Activated B cell treated with CpG ODN at 0.5 μM for 24 hours (primary cell): ENCODE measurements around the gene MIS18A. TPM values are rescaled to one million over a fixed set of nuclear protein-coding genes. Genes with fewer than 3 reads are reported as not detected.
"Not testable (repeated sequence)": the region's sequence is repeated elsewhere in the genome, so short reads cannot be mapped to it uniquely, and the experiment has no call there.

Experiments used
- ATAC-seq: fragments of 200-7000 bp; cut with Tn5 transposase; one replicate; pipeline ENCODE4 v1.10.0; 2021; ENCODE audit warnings: low read depth, mild to moderate bottlenecking, moderate library complexity
- CTCF ChIA-PET: fragments of 350-600 bp; sonication (Branson Sonifier 250); formaldehyde crosslinking; loops from one replicate; lab custom pipeline; 2021; ENCODE audit warnings: antibody characterized with exemption; lab: Charles Lee
- POLR2A ChIA-PET: fragments of 350-600 bp; sonication (Branson Sonifier 250); formaldehyde crosslinking; loops from one replicate; lab custom pipeline; 2021; ENCODE audit warnings: antibody characterized with exemption; lab: Charles Lee
- DNase-seq: peaks from one replicate; pipeline ENCODE4 v3.0.0; 2022
- H3K27ac Mint-ChIP-seq: one replicate; pipeline ENCODE4 v1.8.0; 2020; ENCODE audit warnings: mixed read lengths
- H3K27me3 Mint-ChIP-seq: one replicate; pipeline ENCODE4 v1.8.0; 2021; ENCODE audit warnings: mixed read lengths
- H3K36me3 Mint-ChIP-seq: one replicate; pipeline ENCODE4 v1.8.0; 2021; ENCODE audit warnings: low read depth, mixed read lengths
- H3K4me1 Mint-ChIP-seq: one replicate; pipeline ENCODE4 v1.8.0; 2021; ENCODE audit warnings: mixed read lengths
- H3K4me3 Mint-ChIP-seq: one replicate; pipeline ENCODE4 v1.8.0; 2020; ENCODE audit warnings: mild to moderate bottlenecking, mixed read lengths
- H3K9me3 Mint-ChIP-seq: one replicate; pipeline ENCODE4 v1.8.0; 2020; ENCODE audit warnings: mixed read lengths
- CTCF ChIP-seq: fragments of 200-600 bp; IDR thresholded peaks from one replicate; pipeline ENCODE4 v1.8.0; 2022; ENCODE audit warnings: antibody characterized with exemption, mild to moderate bottlenecking
- intact Hi-C: fragments of 100-400 bp; cut with micrococcal nuclease; formaldehyde crosslinking; loops from one replicate; pipeline ENCODE4 v1.15.1; 2024
- total RNA-seq: library from RNA; stranded (reverse); gene quantifications from 2 replicates; pipeline ENCODE4 v1.2.3, GENCODE V29; 2022

The MIS18A gene
- total RNA-seq, 1 donor from 2014 or later, result 7.7 TPM

- Mint-ChIP-seq H3K4me3 (no peak overlapping the region), H3K27ac (no peak overlapping the region), H3K36me3 (peaks cover 21% of the 10 kb centered on the region), H3K9me3 (no peaks in the 10 kb centered on the region), H3K27me3 (no peaks in the 10 kb centered on the region), H3K4me1 (peaks cover 16% of the 10 kb centered on the region)
- DNase-seq (no peak), ATAC-seq (no peak)
- intact Hi-C loops, result loop anchor here (5.0 kb wide), 2 partner anchors 451 to 496 kb away; partner anchors contain the start of genes PAXBP1 and SYNJ1
- no peak for TF ChIP-seq CTCF
- POLR2A ChIA-PET, result no interaction called here
- CTCF ChIA-PET, result no interaction called here
Measured at GRCh38 chr21:32276671-32277070, 2.2 kb downstream of the MIS18A start.

- Mint-ChIP-seq H3K27ac (no peak overlapping the region), H3K27me3 (no peaks in the 10 kb centered on the region), H3K9me3 (no peaks in the 10 kb centered on the region), H3K4me1 (no peaks in the 10 kb centered on the region), H3K4me3 (no peak overlapping the region), H3K36me3 (peaks cover 63% of the 10 kb centered on the region)
- DNase-seq (no peak), ATAC-seq (no peak)
- CTCF ChIA-PET, result no interaction called here
- POLR2A ChIA-PET, result no interaction called here
- intact Hi-C loops, result no loop called here
- no peak for TF ChIP-seq CTCF
Measured at GRCh38 chr21:32270748-32271147, 8.1 kb downstream of the MIS18A start.

GRCh38 chr21:32265321-32265720 is 13.5 kb downstream of the MIS18A start:
- POLR2A ChIA-PET, ATAC-seq, CTCF ChIA-PET, H3K27ac Mint-ChIP-seq, H3K9me3 Mint-ChIP-seq, DNase-seq, H3K4me3 Mint-ChIP-seq, intact Hi-C loops, H3K4me1 Mint-ChIP-seq, H3K27me3 Mint-ChIP-seq: not testable (repeated sequence)
- peaks cover 37% of the 10 kb centered on the region for H3K36me3 Mint-ChIP-seq

GRCh38 chr21:32261929-32262328 is 16.9 kb downstream of the MIS18A start:
- Mint-ChIP-seq H3K4me1 (no peaks in the 10 kb centered on the region), H3K36me3 (peaks cover 10% of the 10 kb centered on the region), H3K27ac (no peak overlapping the region), H3K9me3 (no peaks in the 10 kb centered on the region), H3K4me3 (no peak overlapping the region), H3K27me3 (no peaks in the 10 kb centered on the region)
- TF ChIP-seq CTCF, result no peak
- intact Hi-C loops, result no loop called here
- DNase-seq (no peak), ATAC-seq (no peak)
- CTCF ChIA-PET, result no interaction called here
- POLR2A ChIA-PET, result no interaction called here

- ATAC-seq, result no peak
- H3K36me3 Mint-ChIP-seq, result no peaks in the 10 kb centered on the region
- DNase-seq, result no peak
- no peaks in the 10 kb centered on the region for H3K4me1 Mint-ChIP-seq
- intact Hi-C loops, result no loop called here
- TF ChIP-seq CTCF, result no peak
- no peak overlapping the region for H3K4me3 Mint-ChIP-seq
- H3K9me3 Mint-ChIP-seq, result no peaks in the 10 kb centered on the region
- ChIA-PET POLR2A (no interaction called here), CTCF (no interaction called here)
- H3K27ac Mint-ChIP-seq, result no peak overlapping the region
- H3K27me3 Mint-ChIP-seq, result peaks cover 6% of the 10 kb centered on the region
Measured at GRCh38 chr21:32260130-32260529, 18.7 kb downstream of the MIS18A start.

- POLR2A ChIA-PET, H3K4me3 Mint-ChIP-seq, H3K4me1 Mint-ChIP-seq, H3K27ac Mint-ChIP-seq, H3K9me3 Mint-ChIP-seq, H3K27me3 Mint-ChIP-seq, H3K36me3 Mint-ChIP-seq, ATAC-seq, DNase-seq: not testable (repeated sequence)
- CTCF ChIA-PET, result interaction anchor here (1.2 to 2.2 kb wide), 2 partner anchors 393 to 478 kb away, joined by 4 to 8 read pairs; no protein-coding TSS in a partner anchor
- intact Hi-C loops, result loop anchor here (1.0 to 10.0 kb wide), 4 partner anchors 392 to 1058 kb away; no protein-coding TSS in a partner anchor
Measured at GRCh38 chr21:32258786-32259048, 20.1 kb downstream of the MIS18A start.
